Measurements from ENCODE around the gene KMT5B. TPM values are rescaled to one million over a fixed set of nuclear protein-coding genes. Genes with fewer than 3 reads are reported as not detected.

KMT5B gene
- total RNA-seq: 10 to 100 TPM; 57.4 to 84.2 (median 67.4) TPM

DNA sequence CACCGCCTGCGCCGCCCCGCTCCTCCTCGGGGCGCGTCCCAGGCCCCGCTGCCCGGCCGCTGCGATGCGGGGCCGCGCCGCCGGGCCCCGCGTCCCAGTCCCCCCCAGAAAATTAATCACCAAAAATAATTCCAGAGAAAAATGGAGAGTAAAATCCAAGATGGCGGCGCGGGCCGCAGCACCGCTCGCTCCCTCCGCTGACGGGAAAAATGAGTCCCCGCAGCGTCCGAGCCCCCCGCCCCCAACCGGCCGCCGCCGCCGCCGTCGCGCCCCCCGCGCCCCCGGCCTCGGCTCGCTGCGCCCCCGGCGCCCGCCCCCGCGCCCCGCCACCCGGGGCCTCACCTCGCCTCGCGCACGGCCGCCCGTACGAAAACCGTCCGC, at the start of gene KMT5B:
KMT5B (minus strand) TSS at position 162 of the 381 bp plus-strand sequence. CDS start 23,220 bp downstream, outside the sequence.
- no peaks in the 10 kb centered on the region for H3K27me3 ChIP-seq
- peak within 1 kb of the TSS; percentile 58 to 97 (median 74) for H3K4me3 ChIP-seq (replicated peaks in 1 of 3)
- DNase-seq: peak in 1 of 2 donors; percentile 55

GRCh38 chr11:68262544-68262827, 49.4 kb upstream of the KMT5B start:
- Histone ChIP-seq H3K9me3 (no peaks in the 10 kb centered on the region), H3K4me1 (peaks cover 0 to 4% of the 10 kb centered on the region in 2 donors), H3K27me3 (no peaks in the 10 kb centered on the region), H3K4me3 (replicated peaks in 1 of 3) (no peak overlapping the region), H3K36me3 (peaks cover 26 to 43% of the 10 kb centered on the region in 2 donors), H3K27ac (no peak overlapping the region)
- 96 to 97% methylated on average over 8 of the region's 8 CpGs for WGBS, 2 donors
- intact Hi-C loops (cut with DNase I): no loop called here
- no peak for DNase-seq
- TF ChIP-seq CTCF (IDR thresholded peaks at IDR 0.05) (no peak), POLR2A (IDR thresholded peaks at IDR 0.05) (no peak)

More for the DNA sequence above, at the start of gene KMT5B:
- Histone ChIP-seq H3K9me3 (no peaks in the 10 kb centered on the region), H3K4me1 (peaks cover 34 to 36% of the 10 kb centered on the region in 2 donors), H3K27ac (peak within 1 kb of the TSS; percentile 96 to 98 (median 97)), H3K36me3 (no peaks in the 10 kb centered on the region)
- no peak for TF ChIP-seq POLR2A (IDR thresholded peaks at IDR 0.05)
- no peak for TF ChIP-seq CTCF (IDR thresholded peaks at IDR 0.05)
- 0 to 1% methylated on average over 8 to 16 of the region's 60 CpGs for WGBS, 2 donors
- intact Hi-C loops (cut with DNase I): loop anchor here (10.0 kb wide), 1 partner anchor 208 kb away; the partner anchor contains the start of gene UNC93B1

DNA sequence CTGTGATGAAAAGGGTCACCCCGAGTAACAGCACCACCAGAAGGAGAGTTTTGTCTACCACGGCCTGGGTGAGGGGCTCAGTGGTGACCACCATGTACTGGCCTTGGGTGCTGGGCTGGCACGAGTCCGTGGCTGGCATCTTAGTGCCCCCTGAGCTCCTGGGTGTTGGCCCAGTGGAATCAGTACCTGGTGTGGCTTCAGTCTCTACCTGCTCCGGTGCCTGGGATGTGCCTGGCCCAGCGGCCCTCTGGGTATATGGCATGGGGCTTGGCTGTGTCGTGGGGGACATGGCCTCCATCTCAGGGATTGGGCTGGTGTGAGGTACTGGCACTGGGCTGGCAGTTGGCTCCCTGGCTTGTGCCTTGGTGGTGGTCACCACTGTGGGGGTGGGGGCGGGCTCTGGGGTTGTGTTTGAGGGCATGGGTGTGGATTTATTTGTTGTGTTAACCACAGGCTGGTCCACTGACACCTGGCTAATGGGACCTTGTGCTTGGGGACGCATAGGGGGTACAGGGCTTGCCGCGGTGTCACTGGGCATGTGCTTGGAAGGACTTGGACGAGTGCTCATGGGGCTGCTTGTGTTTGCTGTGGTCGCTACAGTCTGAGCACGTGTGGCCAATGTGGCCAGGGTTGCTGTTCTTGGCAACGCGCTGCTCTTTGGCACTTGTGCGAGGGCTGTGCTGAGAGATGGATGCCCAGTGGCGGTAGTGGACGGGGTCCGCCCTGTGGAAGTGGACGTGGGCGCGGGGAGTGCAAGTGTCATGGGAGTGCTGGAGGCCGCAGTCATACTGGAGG, 48.9 kb upstream of the KMT5B start:
- Histone ChIP-seq H3K27me3 (no peaks in the 10 kb centered on the region), H3K9me3 (no peaks in the 10 kb centered on the region), H3K4me1 (peaks cover 0 to 5% of the 10 kb centered on the region in 2 donors), H3K27ac (no peak overlapping the region), H3K4me3 (replicated peaks in 1 of 3) (no peak overlapping the region), H3K36me3 (peaks cover 23 to 38% of the 10 kb centered on the region in 2 donors)
- DNase-seq: no peak
- no peak for TF ChIP-seq POLR2A (IDR thresholded peaks at IDR 0.05)
- no peak for TF ChIP-seq CTCF (IDR thresholded peaks at IDR 0.05)
- intact Hi-C loops (cut with DNase I): no loop called here
- WGBS, 2 donors: 94% methylated on average over 20 of the region's 24 CpGs

- Histone ChIP-seq H3K27me3 (no peaks in the 10 kb centered on the region), H3K36me3 (peaks cover 15 to 30% of the 10 kb centered on the region in 2 donors), H3K4me3 (replicated peaks in 1 of 3) (no peak overlapping the region), H3K4me1 (peaks cover 0 to 5% of the 10 kb centered on the region in 2 donors), H3K9me3 (no peaks in the 10 kb centered on the region), H3K27ac (no peak overlapping the region)
- DNase-seq: no peak
- 84 to 91% methylated on average over 11 to 15 of the region's 15 CpGs for WGBS, 2 donors
- intact Hi-C loops (cut with DNase I): no loop called here
- TF ChIP-seq POLR2A (IDR thresholded peaks at IDR 0.05): no peak
- no peak for TF ChIP-seq CTCF (IDR thresholded peaks at IDR 0.05)
These were observed 47.9 kb upstream of the KMT5B start for GRCh38 chr11:68261006-68261405.

DNA sequence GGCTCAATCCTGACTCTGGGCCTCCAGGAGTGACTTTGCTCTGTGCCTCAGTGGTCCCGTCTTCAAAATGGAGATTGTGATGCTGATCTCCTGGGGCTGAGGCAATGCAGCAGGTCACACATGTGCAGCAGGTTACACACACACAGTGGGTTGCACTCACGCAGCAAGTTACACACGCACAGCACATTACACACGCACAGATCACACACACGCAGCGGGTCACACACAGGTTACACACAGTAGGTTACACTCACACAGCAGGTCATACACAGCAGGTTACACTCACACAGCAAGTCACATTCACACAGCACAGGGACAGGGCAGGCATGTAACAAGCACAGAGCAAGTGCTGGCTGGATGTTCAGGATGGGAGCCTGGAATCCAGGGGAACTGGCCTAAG, 47.4 kb upstream of the KMT5B start:
- Histone ChIP-seq H3K4me3 (replicated peaks in 1 of 3) (no peak overlapping the region), H3K27ac (no peak overlapping the region), H3K27me3 (no peaks in the 10 kb centered on the region), H3K9me3 (no peaks in the 10 kb centered on the region), H3K4me1 (peaks cover 0 to 5% of the 10 kb centered on the region in 2 donors), H3K36me3 (peaks cover 15 to 28% of the 10 kb centered on the region in 2 donors)
- no peak for DNase-seq
- TF ChIP-seq POLR2A (IDR thresholded peaks at IDR 0.05): no peak
- TF ChIP-seq CTCF (IDR thresholded peaks at IDR 0.05): no peak
- WGBS, 2 donors: 100% methylated on average over 1 of the region's 6 CpGs; no CpG with 5 or more reads in 1 of the 2 donors
- intact Hi-C loops (cut with DNase I): no loop called here

Data from thyroid gland (tissue), 4 donors.